Liver (tissue), 3 donors: ENCODE results near the gene RCOR1.

Experiments
- ATF3 ChIP-seq: IDR thresholded peaks from 2 replicates; pipeline ENCODE4 v1.6.1; 2016; ENCODE audit warnings: antibody characterized with exemption
- CTCF ChIP-seq: fragments of 150-350 bp; IDR thresholded peaks from 2 replicates; pipeline ENCODE4 v1.5.1; 2017; ENCODE audit warnings: improper control_type of control experiment, low read depth, low read length; ENCODE audit not compliant: missing input control
- GABPA ChIP-seq, 2 donors: IDR thresholded peaks in 1 of 2; conservative IDR thresholded peaks in 1 of 2; 2 replicates each; pipeline ENCODE4 v1.6.1; 2016; ENCODE audit warnings: antibody characterized with exemption in 2 of 2, mild to moderate bottlenecking in 1 of 2, moderate library complexity in 1 of 2
- HNF4G ChIP-seq: IDR thresholded peaks from 2 replicates; pipeline ENCODE4 v1.6.1; 2016; ENCODE audit warnings: antibody characterized with exemption
- MAX ChIP-seq: IDR thresholded peaks from 2 replicates; pipeline ENCODE4 v1.6.1; 2016; ENCODE audit warnings: antibody characterized with exemption
- RAD21 ChIP-seq, 2 donors: IDR thresholded peaks; 2 replicates each; pipeline ENCODE4 v1.6.1; 2016; ENCODE audit warnings: antibody characterized with exemption in 2 of 2, mild to moderate bottlenecking in 2 of 2
- RXRA ChIP-seq, 2 donors: IDR thresholded peaks; 2 replicates each; pipeline ENCODE4 v1.6.1; 2017 to 2018; ENCODE audit warnings: antibody characterized with exemption in 2 of 2, mild to moderate bottlenecking in 1 of 2
- SP1 ChIP-seq: IDR thresholded peaks from 2 replicates; pipeline ENCODE4 v1.6.1; 2018; ENCODE audit warnings: antibody characterized with exemption, mild to moderate bottlenecking
- donor health status: healthy.
- donor health status: healthy.

- TF ChIP-seq MAX (no peak), CTCF (no peak), RXRA (IDR thresholded peaks at IDR 0.05) (no peak), SP1 (no peak), ATF3 (no peak), HNF4G (no peak), GABPA (IDR thresholded peaks at IDR 0.05 in 1 of 2, conservative IDR thresholded peaks at IDR 0.05 in 1 of 2) (no peak), RAD21 (IDR thresholded peaks at IDR 0.05) (no peak)
Observed at GRCh38 chr14:102668291-102668873, 75.9 kb downstream of the RCOR1 start.
